IPS-15b (cell line): ENCODE data around the gene SRRM2.

Experiments
- H3K27me3 ChIP-seq: one replicate; pipeline ENCODE4 v1.6.1; 2013; ENCODE audit warnings: low read length; ENCODE audit not compliant: control insufficient read depth, insufficient read depth
- H3K36me3 ChIP-seq: one replicate; pipeline ENCODE4 v1.6.1; 2013; ENCODE audit warnings: low read length; ENCODE audit not compliant: control insufficient read depth, insufficient read depth
- H3K4me1 ChIP-seq: one replicate; pipeline ENCODE4 v1.6.1; 2013; ENCODE audit warnings: mild to moderate bottlenecking, low read length; ENCODE audit not compliant: control insufficient read depth, insufficient read depth
- H3K4me3 ChIP-seq: one replicate; pipeline ENCODE4 v1.5.1; 2013; ENCODE audit warnings: low read depth, low read length
- H3K9ac ChIP-seq: one replicate; pipeline ENCODE4 v1.6.1; 2013; ENCODE audit warnings: low read depth, mild to moderate bottlenecking, low read length
- H3K9me3 ChIP-seq: one replicate; pipeline ENCODE4 v1.6.1; 2013; ENCODE audit warnings: mild to moderate bottlenecking, low read length; ENCODE audit not compliant: control insufficient read depth, insufficient read depth

The SRRM2 gene

DNA sequence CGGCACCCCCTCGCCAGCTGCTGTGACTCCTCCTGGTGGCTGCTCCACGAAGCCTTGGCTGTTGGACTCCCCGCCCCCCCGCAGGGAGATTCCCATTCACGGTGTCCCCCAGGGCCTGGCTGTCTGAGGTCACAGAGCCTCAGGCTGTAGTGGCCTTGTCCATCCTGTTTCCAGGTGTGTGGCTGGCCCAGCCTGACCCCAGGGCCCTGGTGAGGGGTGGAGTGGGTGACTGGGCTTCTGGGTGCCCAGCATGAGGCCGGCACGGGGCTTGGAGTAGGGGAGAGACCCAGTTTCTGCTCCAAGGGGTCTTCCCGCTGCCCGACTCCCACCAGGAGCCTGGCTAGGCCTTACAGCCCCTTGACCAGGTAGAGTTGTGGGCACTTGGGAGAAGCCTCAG lies 42.9 kb upstream of the SRRM2 start:
- no peak overlapping the region for H3K9ac ChIP-seq
- peaks cover 35% of the 10 kb centered on the region for H3K36me3 ChIP-seq

DNA sequence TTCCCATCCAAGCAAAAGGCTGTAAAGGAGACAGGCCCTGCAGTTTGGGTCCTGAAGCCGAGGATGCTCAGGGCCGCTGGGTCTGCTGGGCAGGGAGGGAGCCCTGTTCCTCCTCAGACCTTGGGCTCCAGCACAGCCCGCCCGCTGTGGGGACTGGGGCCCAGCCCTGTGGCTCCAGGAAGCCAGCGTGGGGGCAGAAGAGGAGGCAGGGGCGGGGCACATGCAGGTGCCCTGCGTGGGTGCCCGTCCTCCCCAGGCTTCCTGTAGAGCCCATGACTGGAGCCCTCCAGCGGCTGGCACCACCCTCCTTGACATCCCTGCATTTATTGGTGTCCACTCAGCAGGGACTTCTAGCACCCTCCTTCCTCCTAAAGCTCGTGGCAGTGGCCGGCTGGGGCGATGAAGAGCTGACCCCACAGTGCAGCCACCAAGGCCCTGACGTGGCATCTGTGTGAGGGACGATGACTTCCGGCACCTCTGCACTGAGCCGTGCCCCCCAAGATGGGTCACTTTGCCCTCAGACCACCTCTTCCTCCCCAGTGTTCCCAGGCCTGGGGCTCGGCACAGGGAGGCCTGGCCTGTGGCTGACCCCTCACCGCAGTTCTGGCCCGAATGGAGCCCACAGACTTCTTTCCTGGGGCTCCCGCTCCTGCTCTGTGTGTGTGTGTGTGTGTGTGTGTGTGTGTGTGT lies 42.3 kb upstream of the SRRM2 start:
- H3K4me3 ChIP-seq = no peak overlapping the region
- H3K9me3 ChIP-seq = no peaks in the 10 kb centered on the region
- no peak overlapping the region for H3K9ac ChIP-seq
- no peaks in the 10 kb centered on the region for H3K4me1 ChIP-seq
- H3K27me3 ChIP-seq = no peaks in the 10 kb centered on the region
- peaks cover 29% of the 10 kb centered on the region for H3K36me3 ChIP-seq

More for the DNA sequence above, 42.9 kb upstream of the SRRM2 start:
- Histone ChIP-seq H3K4me3 (no peak overlapping the region), H3K27me3 (no peaks in the 10 kb centered on the region), H3K4me1 (no peaks in the 10 kb centered on the region), H3K9me3 (no peaks in the 10 kb centered on the region)

DNA sequence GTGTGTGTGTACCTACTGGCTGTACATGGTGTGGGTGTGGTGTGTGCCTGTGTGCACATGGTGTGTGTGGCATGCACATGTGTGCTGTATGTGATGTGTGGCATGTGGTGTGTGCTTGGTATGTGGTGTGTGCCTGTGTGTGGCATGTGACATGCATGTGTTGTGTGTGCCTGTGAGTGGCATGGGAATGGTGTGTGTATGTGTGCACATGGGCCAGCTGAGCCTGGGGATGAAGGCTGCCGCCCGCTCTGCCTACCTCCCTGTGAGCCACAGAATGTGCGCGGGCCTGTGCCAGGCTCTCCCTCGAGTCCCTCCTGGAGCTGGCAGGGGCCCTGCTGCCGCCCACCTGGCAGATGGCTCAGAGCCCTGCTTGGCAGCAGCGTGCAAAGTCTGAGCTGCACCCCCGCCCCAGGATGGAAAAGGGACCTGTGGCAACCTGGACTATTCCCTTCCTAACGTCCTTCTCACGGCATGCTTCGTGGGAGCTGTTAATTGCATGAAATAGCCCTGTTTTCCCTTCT lies 41.7 kb upstream of the SRRM2 start:
- Histone ChIP-seq H3K4me3 (no peak overlapping the region), H3K36me3 (peaks cover 24% of the 10 kb centered on the region), H3K9me3 (no peaks in the 10 kb centered on the region), H3K9ac (no peak overlapping the region), H3K4me1 (no peaks in the 10 kb centered on the region), H3K27me3 (no peaks in the 10 kb centered on the region)

DNA sequence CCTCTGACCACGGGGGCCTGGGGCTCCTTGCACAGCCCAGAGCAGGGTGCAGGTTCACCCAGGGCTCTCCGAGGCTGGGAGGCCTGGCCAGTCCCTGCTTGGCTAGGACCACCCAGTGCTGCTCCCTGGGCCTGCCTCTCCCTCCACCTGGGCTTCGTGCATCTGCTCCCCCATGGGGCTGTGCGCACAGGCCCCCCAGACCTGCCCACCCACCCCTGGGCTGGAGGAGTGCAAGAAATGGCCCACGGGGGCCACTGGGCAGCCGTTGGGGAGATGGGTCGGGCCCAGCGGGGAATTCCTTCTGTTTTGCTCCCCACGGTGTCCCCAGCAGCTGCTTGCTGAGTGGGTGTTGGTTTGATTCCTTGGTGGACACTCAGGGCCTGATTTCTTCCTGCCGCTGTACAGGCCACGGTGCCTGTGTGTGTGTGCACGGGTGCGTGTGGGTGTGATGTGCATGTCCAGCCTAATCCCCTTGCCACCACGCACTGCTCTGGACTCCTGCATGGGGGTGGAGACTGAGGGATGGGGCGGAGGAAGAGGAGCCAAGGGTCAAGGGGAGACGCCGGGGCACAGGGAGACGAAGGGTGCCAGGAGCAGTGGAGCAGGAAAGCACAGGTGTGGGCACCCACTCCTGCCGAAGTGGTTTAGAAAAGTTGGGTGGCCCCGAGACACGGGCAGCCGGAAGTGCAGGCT lies 40.9 kb upstream of the SRRM2 start:
- no peak overlapping the region for H3K4me3 ChIP-seq
- peaks cover 24% of the 10 kb centered on the region for H3K36me3 ChIP-seq
- H3K4me1 ChIP-seq = no peaks in the 10 kb centered on the region
- H3K27me3 ChIP-seq = no peaks in the 10 kb centered on the region
- H3K9ac ChIP-seq = no peak overlapping the region
- no peaks in the 10 kb centered on the region for H3K9me3 ChIP-seq

DNA sequence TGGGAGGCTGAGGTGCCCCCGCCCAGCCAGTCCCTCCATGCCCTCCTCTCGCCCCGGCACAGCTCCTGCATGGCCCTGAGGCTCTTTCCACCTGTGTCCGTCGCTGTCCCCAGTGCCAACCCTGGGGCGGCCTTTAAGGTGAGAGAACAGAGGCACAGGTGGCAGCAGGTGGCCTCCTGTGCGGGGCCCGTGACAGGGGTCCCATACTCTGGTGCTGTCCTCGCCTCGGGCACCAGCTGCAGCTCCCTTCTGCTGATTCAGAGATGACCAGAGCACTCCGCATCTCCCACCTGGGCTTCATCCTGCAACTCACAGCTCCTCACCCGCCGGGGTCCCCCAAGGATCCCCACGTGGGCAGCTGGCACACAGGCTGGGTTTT lies 40.4 kb upstream of the SRRM2 start:
- Histone ChIP-seq H3K27me3 (no peaks in the 10 kb centered on the region), H3K36me3 (peaks cover 22% of the 10 kb centered on the region), H3K9ac (no peak overlapping the region), H3K4me3 (no peak overlapping the region), H3K9me3 (no peaks in the 10 kb centered on the region), H3K4me1 (no peaks in the 10 kb centered on the region)

DNA sequence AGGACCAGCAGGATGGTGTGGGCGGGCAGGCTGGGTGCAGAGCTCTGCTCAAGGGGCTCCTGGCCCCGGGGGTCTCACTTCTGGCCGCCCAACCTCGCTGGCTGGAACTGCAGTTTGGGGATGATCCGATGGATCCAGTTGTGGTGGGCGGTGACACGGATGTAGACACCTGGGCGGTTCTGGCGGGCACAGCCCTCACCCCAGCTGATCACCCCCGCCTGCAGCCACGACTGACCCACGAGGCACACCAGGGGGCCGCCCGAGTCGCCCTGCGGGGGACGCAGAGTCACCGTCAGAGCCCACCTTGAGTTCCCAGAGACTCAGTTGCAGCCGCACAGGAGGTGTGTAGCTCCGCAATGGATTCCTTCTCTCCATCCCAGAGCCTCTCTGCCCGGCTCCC lies 39.9 kb upstream of the SRRM2 start:
- no peaks in the 10 kb centered on the region for H3K27me3 ChIP-seq
- H3K9ac ChIP-seq = no peak overlapping the region
- H3K9me3 ChIP-seq = no peaks in the 10 kb centered on the region
- H3K4me3 ChIP-seq = no peak overlapping the region
- no peaks in the 10 kb centered on the region for H3K4me1 ChIP-seq
- peaks cover 17% of the 10 kb centered on the region for H3K36me3 ChIP-seq

DNA sequence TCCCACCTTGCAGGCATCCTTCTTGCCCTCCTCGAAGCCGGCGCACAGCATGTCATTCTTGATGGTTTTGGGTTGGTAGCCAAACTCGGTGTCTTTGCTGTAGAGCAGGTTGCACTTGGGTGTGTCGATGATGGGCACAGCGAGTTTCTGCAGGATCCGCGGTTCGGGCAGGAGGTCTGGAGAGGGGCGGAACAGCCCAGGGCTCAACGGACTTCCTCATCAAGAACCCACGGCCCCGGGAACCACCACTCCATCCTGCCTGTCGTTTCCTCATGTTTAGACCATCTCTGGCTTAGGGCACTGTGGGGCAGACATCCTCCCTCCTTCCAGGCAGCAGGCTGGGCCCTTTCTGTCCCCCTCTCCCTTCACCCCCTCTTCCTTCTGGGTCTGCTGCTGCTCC lies 38.9 kb upstream of the SRRM2 start:
- Histone ChIP-seq H3K4me3 (no peak overlapping the region), H3K36me3 (peaks cover 9% of the 10 kb centered on the region), H3K9ac (no peak overlapping the region), H3K27me3 (no peaks in the 10 kb centered on the region), H3K9me3 (no peaks in the 10 kb centered on the region), H3K4me1 (no peaks in the 10 kb centered on the region)

DNA sequence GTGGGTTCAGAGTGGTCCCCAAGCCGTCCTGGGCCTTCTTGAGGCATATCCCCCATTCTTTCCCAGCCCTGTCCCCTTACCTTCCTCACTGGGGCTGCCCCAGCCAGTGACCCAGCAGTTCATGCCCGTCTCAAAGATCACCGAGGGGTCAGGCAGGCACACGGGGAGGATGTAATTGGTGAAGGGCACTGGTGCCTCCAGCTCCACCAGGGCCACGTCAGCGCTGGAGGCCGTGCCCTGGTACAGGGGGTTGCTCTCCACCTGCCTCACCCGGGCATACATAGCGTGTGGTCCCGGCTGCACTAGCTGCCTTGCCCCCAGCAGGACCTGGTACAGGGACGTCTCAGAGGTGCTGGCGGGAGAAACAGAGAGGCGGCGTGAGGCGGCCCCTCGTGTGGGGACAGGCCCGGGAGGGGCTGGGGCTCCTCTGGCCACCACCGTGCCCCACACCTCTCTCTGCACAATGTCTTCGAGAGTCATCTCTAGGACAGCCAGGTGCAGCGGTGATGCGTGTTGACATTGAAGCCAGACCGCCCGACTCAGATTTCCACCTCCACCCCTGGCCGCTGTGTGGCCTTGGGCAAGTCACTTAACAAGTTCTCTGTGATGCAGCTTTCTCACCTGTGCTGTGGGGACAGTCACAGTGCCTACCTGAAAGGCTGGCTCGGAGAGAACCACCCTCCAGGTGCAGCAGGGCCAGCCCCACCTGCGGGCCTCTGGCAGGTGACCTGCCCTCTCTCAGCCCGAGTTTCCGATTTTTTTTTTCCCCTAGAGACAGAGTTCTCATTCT lies 38.3 kb upstream of the SRRM2 start:
- Histone ChIP-seq H3K27me3 (no peaks in the 10 kb centered on the region), H3K9me3 (no peaks in the 10 kb centered on the region), H3K36me3 (peaks cover 8% of the 10 kb centered on the region), H3K4me3 (no peak overlapping the region), H3K9ac (no peak overlapping the region), H3K4me1 (no peaks in the 10 kb centered on the region)

DNA sequence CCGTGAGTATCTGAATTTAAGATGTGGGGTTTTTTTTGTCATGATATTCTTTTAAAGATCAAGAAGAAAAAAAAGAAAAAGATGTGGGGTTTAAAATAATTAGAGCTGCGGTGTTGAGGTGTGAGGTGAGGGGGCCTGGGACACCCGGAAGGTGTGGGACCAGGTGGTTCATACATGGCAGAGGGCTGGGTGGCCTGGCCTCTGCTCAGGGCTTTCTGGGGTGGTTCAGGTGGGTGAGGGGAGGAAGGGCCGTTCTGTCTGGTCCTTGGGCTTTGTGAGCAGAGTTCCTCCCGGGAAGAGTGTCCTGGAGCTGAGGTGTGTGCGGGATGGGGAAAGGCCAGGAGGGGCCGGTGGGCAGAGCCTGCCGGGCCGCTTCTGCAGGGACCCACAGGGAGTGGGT lies 37.4 kb upstream of the SRRM2 start:
- no peak overlapping the region for H3K9ac ChIP-seq
- no peaks in the 10 kb centered on the region for H3K27me3 ChIP-seq
- peaks cover 3% of the 10 kb centered on the region for H3K36me3 ChIP-seq
- H3K4me1 ChIP-seq = no peaks in the 10 kb centered on the region
- H3K4me3 ChIP-seq = no peak overlapping the region
- H3K9me3 ChIP-seq = no peaks in the 10 kb centered on the region

DNA sequence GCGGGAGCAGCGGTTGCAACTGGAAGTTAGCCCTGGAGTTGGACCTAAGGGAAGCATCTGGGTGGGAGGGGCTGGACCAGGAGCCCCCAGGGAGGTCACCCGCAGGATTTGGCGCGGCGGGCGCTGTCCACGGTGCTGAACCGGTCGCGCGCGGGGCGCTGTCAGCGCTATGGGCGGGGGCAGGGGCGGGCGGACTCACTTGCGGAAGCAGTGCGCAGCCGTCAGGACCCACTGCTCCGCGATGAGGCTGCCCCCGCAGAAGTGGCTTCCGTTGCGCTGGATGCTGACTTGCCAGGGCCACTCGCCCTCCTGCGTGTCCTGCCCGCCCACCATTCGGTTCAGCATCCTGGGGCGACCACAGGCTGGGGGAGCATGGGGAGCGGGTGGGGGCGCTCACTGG lies 36.9 kb upstream of the SRRM2 start:
- Histone ChIP-seq H3K36me3 (no peaks in the 10 kb centered on the region), H3K4me1 (no peaks in the 10 kb centered on the region), H3K9ac (no peak overlapping the region), H3K9me3 (no peaks in the 10 kb centered on the region), H3K4me3 (peak overlapping the region; percentile 18), H3K27me3 (no peaks in the 10 kb centered on the region)

DNA sequence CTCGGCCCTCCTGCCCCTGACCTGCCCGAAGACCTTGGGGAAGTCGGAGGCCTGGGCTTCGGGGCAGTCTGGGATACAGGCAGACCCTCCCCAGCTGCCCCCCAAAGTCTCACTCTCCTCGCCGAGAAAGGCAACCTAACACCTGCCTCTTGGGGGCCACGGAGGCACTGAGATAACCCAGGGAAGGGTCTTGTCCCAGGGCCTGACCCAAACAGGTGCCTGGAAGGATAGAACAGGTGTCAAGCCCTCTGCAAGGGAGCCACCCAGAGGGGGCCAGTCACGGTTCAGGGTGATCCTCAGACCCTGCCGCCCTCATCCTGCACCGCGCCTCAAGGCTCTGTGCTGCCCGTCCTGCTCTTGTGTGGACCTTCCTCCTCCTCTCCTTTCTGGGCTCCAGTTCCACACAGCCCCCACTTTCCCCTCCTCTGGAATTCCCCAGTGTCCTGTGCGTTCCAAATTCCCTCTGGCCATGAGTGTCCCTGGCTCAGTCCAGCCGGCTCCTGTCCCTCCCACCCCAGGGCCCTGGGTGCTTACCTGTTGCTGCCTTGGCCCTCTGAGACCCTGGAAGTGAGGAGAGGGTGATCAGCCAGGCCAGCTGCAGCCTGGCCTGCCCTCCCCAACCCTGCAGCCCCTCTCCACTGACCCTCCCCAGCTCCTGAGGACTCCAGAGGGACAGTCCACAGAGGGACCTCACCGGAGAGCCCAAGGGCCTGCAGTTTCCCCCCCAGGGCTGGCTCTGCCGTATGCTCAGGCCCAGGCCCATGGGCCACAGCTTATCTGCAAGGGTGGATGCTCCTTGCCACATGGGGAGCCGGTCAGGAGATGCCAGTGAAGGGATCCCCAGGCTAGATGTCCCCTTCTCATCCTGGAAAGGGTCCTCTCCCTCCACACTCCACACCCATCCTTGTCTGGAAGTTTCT lies 36.2 kb upstream of the SRRM2 start:
- Histone ChIP-seq H3K9me3 (no peaks in the 10 kb centered on the region), H3K4me3 (peak overlapping the region; percentile 18)

More for the DNA sequence above, 36.2 kb upstream of the SRRM2 start:
- H3K4me1 ChIP-seq = no peaks in the 10 kb centered on the region
- H3K36me3 ChIP-seq = no peaks in the 10 kb centered on the region
- H3K27me3 ChIP-seq = no peaks in the 10 kb centered on the region
- peak overlapping the region; percentile 24 for H3K9ac ChIP-seq
